Mononuclear cell (primary cell): Measurements from ENCODE around the gene SLC43A2. TPM values are rescaled to one million over a fixed set of nuclear protein-coding genes. Genes with fewer than 3 reads are reported as not detected.

Experiments
- H3K27me3 ChIP-seq: 2 replicates; pipeline ENCODE4 v1.6.0; 2011; ENCODE audit warnings: low read length, control low read depth; ENCODE audit not compliant: insufficient read depth
- H3K4me1 ChIP-seq: 2 replicates; pipeline ENCODE4 v1.5.1; 2011; ENCODE audit warnings: mild to moderate bottlenecking, low read length, control low read depth; ENCODE audit not compliant: insufficient read depth
- H3K4me3 ChIP-seq: 2 replicates; pipeline ENCODE4 v1.5.1; 2011; ENCODE audit warnings: mild to moderate bottlenecking, low read length, moderate library complexity
- H3K9me3 ChIP-seq: 2 replicates; pipeline ENCODE4 v1.5.1; 2011; ENCODE audit warnings: low read depth, mild to moderate bottlenecking, control low read depth, low read length
- total RNA-seq: library from RNA; depleted of rRNA; stranded (reverse); fragments of >200 nt; gene quantifications from one replicate; pipeline ENCODE4 v1.2.3, GENCODE V29; 2012

SLC43A2 gene
- total RNA-seq, 1 donor, result 88.4 TPM

DNA sequence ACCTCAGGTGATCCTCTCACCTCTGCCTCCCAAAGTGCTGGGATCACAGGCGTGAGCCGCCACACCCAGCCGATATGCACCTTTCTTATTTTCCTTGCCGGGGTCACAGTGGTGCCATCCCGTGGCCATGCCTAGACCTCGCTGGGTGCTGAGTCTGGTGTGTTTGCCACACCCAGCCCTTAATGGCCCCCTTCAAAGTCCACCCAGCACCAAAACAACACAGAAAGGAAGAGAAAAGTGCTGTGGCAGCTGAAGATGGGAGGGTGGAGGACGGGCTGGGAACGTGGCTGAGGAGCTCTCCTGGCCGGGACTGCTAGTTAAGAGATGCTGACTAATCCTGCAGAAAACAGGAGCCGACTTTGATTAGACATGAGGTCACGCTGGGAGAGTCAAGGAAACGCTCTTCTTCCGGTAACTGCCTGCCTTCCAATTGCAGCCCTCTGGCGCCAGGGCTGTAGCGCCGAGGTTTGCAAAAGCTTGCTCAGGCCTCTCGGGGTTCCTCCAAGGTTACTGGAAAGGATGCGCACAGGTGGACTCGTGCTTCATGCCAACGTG is 10.9 kb downstream of the SLC43A2 start:
- Histone ChIP-seq H3K27me3 (no peaks in the 10 kb centered on the region), H3K4me1 (peaks cover 24% of the 10 kb centered on the region), H3K9me3 (no peaks in the 10 kb centered on the region), H3K4me3 (no peak overlapping the region)

DNA sequence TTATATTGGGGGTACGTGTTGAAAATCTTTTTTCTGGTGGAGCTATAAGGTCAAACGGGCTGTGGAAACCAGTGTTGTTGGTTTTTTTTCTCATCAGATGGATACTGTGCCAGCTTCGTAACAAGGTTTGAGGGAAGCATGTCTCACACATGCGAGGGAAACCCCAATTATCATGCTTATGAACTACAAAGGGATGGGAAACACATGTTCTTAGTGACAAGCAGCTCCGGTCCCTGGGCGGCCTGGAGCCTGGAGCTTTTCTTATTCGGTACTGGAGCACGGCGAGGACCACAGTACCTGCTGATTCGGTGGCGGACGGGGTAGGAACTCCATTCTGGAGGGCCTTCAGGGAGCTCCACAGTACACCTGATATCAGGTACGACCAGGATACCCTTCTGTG is 12.5 kb downstream of the SLC43A2 start:
- Histone ChIP-seq H3K9me3 (no peaks in the 10 kb centered on the region), H3K4me3 (no peak overlapping the region), H3K4me1 (peaks cover 40% of the 10 kb centered on the region), H3K27me3 (no peaks in the 10 kb centered on the region)

DNA sequence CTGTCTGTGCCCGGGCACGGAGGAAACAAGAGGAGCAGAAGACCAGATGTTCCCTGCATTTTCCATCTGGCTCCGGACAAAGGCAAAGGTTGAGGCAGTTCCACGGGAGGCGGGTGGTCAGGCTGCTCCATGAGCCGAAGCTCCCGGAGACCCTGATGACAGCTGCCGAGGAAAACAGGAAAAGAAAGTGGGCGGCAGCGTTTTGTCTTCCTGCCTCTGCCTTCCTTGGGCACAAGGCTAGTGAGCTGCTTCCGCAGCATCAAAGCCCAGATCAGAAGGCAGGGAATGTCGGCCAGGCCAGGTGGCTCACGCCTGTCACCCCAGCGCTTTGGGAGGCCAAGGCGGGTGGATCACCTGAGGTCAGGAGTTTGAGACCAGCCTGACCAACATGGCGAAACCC is 16.2 kb downstream of the SLC43A2 start:
- Histone ChIP-seq H3K4me3 (no peak overlapping the region), H3K9me3 (no peaks in the 10 kb centered on the region), H3K4me1 (peaks cover 63% of the 10 kb centered on the region), H3K27me3 (no peaks in the 10 kb centered on the region)

DNA sequence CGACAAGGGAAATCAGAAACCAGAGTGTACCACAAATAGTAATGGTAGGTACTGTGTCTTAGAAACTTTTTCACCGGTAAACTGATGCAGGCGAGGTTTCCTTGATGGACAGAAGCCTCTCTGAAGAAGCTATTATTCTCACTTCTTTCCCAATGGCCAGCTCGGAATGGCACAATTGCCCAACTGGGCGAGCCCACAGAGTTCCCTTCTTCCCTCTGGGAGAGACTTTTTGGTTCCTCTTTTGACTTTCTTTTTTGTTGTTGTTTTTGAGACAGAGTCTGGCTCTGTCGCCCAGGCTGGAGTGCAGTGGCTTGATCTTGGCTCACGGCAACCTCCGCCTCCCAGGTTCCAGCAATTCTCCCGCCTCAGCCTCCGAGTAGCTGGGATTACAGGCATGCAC is 16.9 kb downstream of the SLC43A2 start:
- H3K4me1 ChIP-seq, result peaks cover 70% of the 10 kb centered on the region
- H3K4me3 ChIP-seq, result no peak overlapping the region
- H3K27me3 ChIP-seq, result no peaks in the 10 kb centered on the region
- H3K9me3 ChIP-seq, result no peaks in the 10 kb centered on the region

DNA sequence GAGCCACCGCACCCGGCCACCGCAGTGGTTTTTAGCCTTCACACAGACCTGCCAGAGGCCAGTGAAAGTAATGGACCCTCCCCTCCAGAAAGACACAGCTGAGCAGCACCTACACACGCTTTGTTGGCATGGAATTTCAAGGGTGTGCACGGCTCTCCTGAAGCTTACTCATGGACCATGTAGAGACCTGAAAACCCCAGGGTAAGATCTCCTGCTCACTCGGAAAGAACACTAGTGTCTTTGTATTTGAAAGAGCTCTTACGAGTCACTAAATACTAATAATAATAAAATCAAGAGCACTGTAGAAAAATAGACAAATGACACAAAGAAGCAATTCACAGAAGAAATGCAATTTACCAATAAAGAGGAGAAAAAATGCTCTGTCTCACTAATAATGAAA is 20.0 kb downstream of the SLC43A2 start:
- H3K27me3 ChIP-seq, result no peaks in the 10 kb centered on the region
- no peak overlapping the region for H3K4me3 ChIP-seq
- peaks cover 80% of the 10 kb centered on the region for H3K4me1 ChIP-seq
- H3K9me3 ChIP-seq, result no peaks in the 10 kb centered on the region

DNA sequence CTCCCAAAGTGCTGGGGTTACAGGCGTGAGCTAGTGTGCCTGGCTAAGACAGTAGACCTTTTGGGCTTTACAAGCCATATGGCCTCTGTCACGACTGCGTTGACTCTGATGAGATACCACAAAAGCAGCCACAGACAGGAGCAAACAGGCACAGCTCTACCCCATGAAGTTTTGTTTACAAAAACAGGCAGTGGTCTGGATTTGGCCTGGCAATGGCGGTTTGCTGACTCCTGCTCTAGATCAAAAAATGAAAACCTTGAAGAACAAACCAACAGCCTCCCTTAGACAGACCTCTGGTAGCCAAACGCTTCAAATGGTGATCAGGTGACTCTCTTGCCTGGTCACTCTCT is 20.7 kb downstream of the SLC43A2 start:
- Histone ChIP-seq H3K4me3 (no peak overlapping the region), H3K9me3 (no peaks in the 10 kb centered on the region), H3K27me3 (no peaks in the 10 kb centered on the region), H3K4me1 (peaks cover 76% of the 10 kb centered on the region)

DNA sequence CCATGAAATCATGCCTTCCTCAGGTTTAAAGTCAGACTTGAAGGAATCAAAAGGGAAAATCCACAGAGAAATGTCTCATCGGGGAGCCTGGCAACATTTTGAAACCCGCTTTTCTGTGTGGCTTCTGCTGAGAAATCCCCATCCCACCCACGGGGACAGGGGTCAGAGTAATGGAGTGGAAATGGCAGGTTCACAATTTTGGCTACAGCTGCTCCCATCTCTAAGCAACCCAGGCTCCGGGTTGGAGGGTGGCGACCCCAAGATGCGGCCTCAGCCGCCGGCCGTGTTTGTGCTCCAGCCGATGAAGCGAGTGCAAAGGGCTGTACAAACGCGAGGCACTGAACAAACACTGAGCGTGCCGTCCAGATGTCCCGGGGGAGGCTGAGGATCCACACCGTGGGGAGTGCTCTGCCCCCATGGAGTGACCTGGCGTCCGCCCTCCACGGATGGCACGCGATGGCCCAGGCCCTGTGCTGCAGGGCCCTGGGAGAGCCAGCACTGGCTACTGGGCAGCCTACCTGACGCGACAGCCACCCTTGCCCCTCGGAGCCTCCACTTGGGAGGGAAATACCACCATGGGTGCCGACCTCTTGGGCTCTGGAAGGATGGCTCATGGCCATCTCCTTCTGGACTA is 22.2 kb downstream of the SLC43A2 start:
- Histone ChIP-seq H3K4me1 (peaks cover 61% of the 10 kb centered on the region), H3K4me3 (no peak overlapping the region), H3K9me3 (no peaks in the 10 kb centered on the region), H3K27me3 (no peaks in the 10 kb centered on the region)

DNA sequence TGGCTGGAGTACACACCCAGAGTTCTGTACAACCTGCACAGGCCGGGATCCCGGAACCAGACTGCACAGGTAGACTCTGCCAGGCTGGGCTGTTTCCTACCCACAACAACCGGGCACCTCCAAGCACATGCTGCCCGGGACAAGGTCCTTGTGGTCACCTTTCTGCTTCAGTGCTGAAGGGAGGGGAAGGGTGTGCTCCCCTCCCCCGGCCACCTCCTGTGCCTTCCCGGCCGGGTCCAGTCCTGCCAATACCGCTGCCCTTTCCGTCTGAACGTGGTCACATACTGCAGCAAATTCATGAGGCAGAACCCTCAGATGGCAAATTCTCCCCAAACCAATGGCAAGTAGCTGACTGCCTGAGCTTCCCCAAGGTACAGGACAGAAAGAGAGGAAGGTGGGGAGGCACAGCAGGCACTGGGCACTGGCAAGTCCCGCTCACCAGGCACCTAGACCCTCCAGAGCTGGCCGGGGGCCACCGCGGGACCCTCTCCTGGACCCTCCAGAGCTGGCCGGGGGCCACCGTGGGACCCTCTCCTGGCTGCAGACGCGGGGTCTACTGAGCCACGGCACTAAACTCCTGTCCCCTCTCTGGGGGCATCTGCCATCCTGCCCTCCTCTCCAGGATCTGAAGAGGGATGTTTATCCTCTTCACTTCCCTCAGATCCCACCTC is 22.8 kb downstream of the SLC43A2 start:
- Histone ChIP-seq H3K9me3 (no peaks in the 10 kb centered on the region), H3K4me3 (no peak overlapping the region), H3K27me3 (no peaks in the 10 kb centered on the region), H3K4me1 (peaks cover 55% of the 10 kb centered on the region)

DNA sequence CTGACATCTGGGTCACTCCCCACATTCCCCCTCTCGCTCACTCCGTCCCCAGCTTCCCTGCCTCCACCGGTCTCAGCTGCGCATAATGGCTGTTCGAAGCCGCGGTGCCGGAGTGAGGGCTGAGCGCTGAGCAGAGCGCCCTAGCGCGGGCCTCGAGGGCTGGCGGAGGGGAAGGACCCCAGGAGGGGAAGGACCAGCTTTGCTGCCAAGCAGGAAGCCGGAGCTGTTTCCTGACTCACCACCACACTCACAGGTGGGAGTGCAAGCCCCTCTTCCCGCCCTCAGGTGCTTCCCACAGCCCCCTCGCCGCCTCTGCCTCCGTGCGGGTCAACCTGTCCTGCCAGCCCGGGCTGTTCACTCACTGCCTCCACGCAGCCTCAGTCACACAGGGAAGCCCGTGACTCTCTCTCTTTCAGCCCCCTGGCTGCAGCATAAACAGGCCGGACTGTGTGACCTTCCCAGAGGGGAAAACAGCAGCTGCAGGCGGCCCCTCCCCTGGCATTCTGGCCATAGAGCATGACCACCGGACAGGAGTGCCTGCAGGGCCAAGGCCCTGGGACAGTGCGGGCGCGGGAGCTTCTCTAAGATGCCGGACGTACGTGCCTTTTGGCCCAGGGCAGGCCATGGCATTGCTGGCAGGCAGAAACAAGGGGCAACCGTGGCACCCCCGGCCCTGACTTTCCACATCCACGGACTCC is 23.7 kb downstream of the SLC43A2 start:
- Histone ChIP-seq H3K4me3 (no peak overlapping the region), H3K27me3 (no peaks in the 10 kb centered on the region), H3K4me1 (peaks cover 47% of the 10 kb centered on the region), H3K9me3 (no peaks in the 10 kb centered on the region)

DNA sequence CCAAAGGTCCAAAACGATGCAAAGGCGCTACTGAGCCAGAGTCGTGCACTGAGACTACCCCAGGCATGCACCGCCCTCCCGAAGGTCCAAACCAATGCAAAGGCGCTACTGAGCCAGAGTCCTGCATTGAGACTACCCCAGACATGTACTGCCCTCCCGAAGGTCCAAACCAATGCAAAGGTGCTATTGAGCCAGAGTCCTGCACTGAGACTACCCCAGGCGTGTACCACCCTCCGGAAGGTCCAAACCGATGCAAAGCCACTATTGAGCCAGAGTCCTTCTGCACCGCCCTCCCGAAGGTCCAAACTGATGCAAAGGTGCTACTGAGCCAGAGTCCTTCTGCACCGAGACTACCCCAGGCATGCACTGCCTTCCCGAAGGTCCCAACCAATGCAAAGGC is 27.1 kb downstream of the SLC43A2 start:
- H3K27me3 ChIP-seq, result no peaks in the 10 kb centered on the region
- no peak overlapping the region for H3K4me3 ChIP-seq
- no peaks in the 10 kb centered on the region for H3K9me3 ChIP-seq
- peaks cover 16% of the 10 kb centered on the region for H3K4me1 ChIP-seq

DNA sequence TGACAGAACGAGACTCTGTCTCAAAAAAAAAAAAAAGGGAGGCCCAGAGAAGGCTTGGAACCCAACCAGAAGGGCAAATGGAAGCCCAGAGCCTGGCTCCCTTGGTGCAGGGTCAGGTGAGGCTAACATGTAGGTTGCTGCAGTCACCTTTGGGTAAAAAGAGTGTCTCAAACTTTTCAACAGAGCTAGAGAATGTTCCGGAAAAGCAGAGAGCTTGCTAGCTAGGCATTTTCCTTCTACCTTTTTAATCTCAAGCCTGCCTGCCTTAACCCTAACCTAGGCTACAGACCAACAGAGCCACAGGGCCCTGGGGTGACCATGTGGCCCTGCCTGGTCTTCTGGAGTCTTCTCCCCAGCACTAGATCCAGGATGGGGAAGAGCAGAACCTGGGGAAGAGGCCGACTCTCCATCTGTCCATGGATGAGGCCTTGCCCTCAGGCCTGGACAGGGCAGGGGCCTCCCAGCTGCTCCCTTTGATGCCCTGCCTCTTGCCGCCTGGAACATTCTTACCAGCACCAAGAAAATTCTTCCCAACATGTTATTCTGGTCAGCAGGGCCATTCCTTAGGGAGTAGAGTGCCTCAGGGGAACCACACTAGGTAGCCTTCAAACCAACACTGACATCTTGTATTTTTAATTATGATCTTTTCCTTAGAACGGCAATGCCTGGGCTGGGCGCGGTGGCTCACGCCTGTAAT is 30.1 kb downstream of the SLC43A2 start:
- peaks cover 7% of the 10 kb centered on the region for H3K4me1 ChIP-seq

DNA sequence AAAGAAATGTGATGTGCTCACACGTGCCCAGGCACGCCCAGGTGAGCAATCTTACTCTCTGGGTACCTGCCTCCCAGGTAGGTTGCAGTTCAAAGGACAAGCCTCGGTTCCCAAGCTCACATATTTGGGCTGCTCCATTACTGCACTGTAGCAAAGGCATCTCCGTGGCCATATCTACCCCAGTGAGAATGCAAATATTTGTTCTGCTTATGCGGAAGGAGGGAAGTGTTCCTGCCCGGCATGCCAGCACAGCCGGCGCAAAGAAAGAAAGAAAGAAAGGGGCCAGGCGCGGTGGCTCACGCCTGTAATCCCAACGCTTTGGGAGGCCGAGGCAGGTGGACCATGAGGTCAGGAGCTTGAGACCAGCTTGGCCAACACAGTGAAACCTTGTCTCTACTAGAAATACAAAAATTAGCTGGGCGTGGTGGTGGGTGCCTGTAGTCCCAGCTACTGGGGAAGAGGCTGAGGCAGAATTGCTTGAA is 30.7 kb downstream of the SLC43A2 start:
- H3K4me1 ChIP-seq, result peaks cover 13% of the 10 kb centered on the region
- no peaks in the 10 kb centered on the region for H3K9me3 ChIP-seq
- no peak overlapping the region for H3K4me3 ChIP-seq
- no peaks in the 10 kb centered on the region for H3K27me3 ChIP-seq

More for the DNA sequence above, 30.1 kb downstream of the SLC43A2 start:
- no peaks in the 10 kb centered on the region for H3K27me3 ChIP-seq
- no peak overlapping the region for H3K4me3 ChIP-seq
- H3K9me3 ChIP-seq, result no peaks in the 10 kb centered on the region

DNA sequence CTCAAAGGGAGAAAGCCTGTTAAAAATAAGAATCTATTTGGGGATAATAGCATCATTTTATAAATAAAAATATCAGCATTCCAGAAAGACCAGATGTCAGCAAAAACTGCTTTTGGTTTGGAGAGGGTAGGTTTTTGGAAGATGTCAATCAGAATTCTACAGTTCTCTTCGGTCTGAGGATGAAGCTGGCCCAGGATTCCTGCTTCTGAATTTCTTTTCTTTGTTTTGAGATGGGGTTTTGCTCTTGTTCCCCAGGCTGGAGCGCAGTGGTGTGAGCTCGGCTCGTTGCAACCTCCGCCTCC is 35.1 kb downstream of the SLC43A2 start:
- H3K27me3 ChIP-seq, result no peaks in the 10 kb centered on the region
- no peak overlapping the region for H3K4me3 ChIP-seq
- H3K4me1 ChIP-seq, result peaks cover 52% of the 10 kb centered on the region
- no peaks in the 10 kb centered on the region for H3K9me3 ChIP-seq

DNA sequence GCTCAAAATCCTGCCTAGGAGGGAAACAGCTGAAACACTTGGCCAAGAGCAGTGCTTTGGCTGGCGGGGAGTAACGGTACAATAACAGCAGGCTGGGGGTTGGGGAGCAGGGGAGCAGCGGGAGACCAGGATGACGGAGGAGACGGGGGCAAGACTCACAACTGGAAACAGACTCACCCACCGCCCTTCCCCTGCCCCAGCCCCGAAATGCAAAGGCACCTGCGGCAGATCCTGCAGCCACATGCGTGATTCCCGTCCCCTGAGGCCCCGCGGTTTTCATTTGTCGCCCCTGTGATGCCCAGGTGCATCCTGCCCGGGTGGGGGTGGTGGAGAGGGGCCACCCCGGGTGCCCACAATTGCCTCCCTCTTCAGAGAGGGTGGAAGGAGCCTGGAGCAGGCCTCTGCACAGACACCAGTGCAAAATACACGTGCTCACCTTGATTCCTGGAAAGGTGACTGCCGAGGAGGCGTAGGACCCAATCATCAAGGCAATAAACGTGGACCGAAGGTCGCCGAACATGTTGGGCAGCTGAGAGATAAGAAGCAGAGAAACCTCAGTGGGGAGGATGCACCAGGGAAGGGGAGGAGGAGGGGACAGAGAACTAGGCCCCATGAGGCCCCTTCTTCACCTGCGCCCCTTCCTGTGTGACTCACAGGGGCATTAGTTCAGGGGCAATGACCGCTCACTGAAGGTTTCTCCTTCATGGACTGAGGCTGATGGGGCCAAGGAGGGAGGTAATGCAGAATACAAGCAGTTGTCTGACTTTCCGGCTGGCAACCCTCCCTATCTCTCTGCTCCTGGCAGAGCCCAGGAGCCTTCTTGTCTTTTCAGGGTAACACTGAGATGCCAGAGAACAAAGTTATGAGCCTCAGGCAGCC is 35.6 kb downstream of the SLC43A2 start:
- no peaks in the 10 kb centered on the region for H3K27me3 ChIP-seq
- H3K4me3 ChIP-seq, result no peak overlapping the region
- H3K4me1 ChIP-seq, result peaks cover 58% of the 10 kb centered on the region
- H3K9me3 ChIP-seq, result no peaks in the 10 kb centered on the region
